NCI-H460 (cell line): ENCODE results near the gene SLC12A6. TPM values are rescaled to one million over a fixed set of nuclear protein-coding genes. Genes with fewer than 3 reads are reported as not detected.
A peak's percentile ranks its signal among the peaks of the same experiment; 100 is the strongest.

Experiments used
- DNase-seq: peaks from one replicate; pipeline ENCODE4 v3.0.0-alpha.2; 2016; ENCODE audit warnings: low read depth; ENCODE audit errors: extremely low read depth
- total RNA-seq: library from RNA; depleted of rRNA; stranded (reverse); fragments of >200 nt; shearing (Covaris generic); gene quantifications from 2 replicates; pipeline ENCODE4 v1.2.3, GENCODE V29; 2014

The SLC12A6 gene
- total RNA-seq, 1 experiment from 2014 or later = 6.5 TPM

DNA sequence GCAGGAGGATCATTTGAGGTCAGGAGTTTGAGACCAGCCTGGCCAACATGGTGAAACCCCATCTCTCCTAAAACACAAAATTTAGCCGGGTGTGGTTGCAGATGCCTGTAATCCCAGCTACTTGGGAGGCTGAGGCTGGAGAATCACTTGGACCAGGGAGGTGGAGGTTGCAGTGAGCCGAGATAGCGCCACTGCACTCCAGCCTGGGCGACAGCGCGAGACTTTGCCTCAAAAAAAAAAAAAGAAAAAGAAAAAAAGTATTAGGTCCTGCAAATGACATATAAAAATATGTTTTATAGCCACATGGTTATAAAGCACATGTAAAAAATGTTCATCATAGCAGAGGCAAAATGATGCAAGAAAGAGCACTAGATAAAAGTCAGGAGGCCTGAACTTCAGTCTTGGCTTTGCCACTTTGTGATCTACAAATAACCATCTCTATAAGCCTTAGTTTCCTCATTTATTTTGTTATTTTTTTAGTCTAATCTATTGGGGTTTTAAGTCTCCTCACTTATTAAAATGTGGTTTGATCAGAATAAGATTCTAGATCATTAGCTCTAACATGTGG, 4.9 kb downstream of the SLC12A6 start:
- DNase-seq = no peak

DNA sequence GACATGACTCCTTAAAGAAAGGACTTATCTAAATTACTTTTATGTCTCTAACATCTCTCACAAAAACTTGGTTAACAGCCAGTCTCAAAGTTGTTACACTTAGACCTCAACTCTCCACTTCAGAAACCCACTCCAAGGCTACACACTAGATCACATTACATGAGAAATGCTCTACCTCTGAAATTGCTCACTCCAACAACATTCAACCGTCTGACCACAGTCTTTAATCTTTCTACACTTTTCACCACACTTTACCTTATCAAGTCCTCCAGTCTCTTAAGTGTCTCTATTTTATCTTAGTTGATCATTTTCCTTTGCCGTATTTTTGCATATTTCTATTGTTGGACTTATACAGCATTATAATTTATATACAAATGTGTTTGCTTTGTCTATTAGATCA, 5.8 kb downstream of the SLC12A6 start:
- no peak for DNase-seq

DNA sequence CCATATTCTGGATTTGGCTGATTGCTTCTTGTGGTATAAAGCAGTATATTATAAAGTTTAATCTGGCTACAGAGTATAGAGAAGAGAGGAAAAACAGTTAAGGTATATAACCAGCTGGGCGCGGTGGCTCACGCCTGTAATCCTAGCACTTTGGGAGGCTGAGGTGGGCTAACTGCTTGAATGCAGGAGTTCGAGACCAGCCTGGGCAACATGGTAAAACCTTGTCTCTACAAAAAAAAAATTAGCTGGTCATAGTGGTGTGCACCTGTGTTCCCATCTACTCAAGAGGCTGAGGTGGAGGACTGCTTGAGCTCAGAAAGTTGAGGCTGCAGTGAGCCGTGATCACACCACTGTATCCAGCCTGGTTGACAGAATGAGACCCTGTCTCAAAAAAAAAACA, 7.3 kb downstream of the SLC12A6 start:
- no peak for DNase-seq

DNA sequence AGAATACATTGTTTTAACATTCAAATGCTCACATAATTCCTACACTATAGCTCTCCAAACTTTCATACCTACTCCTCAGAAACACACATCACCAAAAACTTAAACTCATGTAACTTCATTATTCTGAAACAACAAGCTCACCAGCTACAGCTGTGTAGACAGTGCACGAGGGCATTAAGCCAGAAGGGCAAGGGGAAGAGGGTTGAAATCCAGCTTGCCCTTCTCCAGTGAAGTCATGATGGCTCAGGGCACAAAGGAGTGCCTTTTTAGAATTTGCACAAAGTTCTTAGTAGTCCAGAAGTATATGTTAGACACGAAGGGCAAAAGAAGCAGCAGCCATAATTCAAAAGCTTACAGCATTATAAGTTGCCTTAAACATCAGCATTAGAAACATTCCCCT, 8.6 kb downstream of the SLC12A6 start:
- no peak for DNase-seq

DNA sequence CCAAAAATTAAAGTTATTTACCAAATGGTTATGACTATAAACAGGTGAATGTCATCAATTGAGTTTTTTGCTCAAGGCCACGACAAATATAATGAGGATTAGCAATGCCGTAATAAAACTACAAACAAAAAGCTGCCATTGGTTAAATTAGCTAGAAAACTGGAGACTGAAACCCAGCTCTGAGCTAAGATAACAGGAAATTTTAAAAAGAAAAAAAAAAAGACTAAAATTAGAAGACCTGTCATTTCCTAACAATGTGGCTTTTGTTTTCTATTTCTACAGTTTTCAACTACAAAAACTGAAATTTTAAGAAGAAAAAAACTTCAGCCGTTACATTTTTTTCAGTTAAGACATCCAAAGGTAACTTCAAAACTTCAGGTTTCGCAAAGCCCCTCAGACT, 9.7 kb downstream of the SLC12A6 start:
- DNase-seq = no peak

DNA sequence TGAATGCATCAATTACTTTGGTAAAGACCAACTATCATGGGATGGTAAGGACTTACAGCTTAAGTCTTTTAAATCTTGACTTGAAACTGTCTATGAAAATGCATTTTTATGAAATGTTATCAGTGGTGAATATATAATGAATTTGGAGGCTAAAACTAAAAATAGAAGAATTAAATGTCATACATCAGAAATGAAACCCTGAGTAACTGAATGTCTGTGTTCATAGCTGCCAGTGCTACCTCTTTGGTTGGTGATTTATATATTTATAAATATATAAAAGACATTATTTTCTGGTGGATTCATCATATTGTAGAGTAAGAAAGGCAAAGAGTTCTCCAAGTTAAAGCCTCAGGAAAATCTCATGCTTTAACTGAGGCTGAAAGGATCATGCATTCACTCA, 12.2 kb downstream of the SLC12A6 start:
- no peak for DNase-seq

DNA sequence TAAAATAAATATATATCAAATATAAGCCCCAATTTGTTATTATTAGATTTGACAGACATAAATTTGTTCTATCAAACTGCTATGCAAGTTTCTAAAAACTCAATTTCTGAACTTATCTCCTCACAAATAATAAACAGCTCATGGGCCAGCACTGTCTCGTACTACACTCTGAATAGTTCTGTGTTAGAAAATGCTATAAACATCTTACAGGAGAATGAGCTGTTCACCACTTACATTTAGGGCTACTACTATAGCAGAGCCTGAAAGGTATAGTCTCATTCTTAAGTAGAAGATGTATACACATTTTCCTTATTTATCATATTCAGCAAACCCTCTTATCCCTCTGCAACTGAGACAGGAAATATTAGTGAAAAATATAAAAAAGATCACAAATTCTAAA, 12.6 kb downstream of the SLC12A6 start:
- DNase-seq = no peak

DNA sequence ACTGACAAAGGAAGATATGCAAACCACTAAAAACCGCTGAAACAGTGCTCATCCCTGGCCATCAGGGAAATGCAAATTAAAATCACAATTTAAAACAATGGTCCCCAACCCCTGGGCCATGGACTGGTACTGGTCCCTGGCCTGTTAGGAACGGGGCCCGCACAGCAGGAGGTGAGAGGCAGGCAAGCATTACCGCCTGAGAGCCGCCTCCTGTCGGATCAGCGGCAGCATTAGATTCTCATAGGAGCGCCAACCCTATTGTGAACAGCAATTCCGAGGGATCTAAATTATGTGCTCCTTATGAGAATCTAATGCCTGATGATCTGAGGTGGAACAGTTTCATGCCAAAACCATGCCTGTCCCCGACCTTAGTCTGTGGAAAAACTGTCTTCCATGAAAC, 14.4 kb downstream of the SLC12A6 start:
- no peak for DNase-seq

DNA sequence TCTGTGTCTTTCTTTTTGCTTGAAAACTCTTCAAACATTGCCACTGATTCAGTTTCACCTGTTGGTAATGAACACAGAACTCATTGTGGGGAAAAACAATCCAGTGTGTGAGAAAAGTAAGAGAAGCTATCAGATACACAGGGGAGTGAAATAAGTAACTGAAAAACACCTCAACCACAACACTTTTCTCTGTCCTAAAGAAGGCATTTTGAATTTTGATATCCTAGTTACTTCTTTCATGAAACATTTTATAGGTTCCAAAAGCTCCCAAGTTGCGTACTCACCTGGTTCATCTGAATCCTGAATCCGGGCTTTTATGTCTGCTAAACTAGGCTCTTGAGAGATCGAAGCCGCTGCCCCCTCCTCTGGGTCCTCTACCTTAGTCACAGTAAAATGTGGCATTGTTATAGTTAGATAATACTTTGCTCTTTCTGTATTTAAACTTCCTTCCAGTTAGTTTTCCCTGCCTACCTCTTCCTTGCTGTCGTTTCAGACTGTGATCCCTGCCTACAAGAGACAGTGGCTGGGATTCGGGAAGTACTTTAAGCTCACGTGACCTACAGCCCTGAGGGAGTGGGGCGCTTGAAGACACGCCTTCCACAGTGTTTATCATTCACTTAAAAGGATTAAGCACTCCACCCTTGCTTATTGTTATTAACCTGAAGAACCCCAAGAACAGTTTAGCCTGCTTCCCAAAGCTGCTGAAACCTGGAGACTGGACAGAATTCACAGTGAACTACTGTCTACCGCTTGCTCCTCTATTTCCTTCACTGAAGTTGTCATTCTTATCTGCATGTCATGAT, 19.1 kb downstream of the SLC12A6 start:
- peak; percentile 48 for DNase-seq

DNA sequence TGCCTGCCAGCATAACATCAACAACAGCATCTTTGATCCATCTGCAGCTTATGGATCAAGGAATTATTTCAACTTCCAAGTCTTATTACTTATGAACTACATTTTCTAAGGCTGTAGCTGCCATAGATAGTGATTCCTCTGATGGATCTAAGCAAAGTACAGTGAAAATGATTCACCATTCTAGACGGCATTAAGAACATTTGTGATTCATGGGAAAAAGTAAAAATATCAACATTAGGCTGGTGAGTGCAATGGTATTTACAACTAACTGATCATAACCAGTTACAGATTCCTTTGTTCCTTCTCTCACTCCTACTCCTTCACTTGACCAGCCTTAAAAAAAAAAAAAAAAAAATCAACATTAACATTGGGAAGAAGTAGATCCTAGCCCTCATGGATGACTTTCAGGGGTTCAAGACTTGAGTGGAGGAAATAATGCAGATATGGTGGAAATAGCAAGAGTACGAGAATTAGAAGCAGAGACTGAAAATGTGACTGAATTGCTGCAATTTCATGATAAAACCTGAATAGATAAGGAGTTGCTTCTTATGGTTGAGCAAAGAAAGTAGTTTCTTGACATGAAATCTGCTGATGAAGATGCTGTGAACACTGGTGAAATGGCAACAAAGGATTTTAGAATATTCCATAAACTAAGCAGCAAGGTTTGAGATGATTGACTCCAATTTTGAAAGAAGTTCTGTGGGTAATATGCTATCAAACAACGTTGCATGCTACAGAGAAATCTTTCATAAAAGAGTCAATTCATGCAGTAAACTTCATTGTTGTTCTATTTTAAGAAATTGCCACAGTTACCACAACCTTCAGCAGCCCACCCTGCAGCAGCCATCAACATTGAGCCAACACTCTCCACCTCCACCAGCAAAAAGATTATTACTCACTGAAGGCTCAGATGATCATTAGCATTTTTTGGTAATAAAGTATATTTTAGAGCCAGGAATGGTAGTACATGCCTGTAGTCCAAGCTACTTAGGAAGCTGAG, 22.8 kb downstream of the SLC12A6 start:
- DNase-seq = no peak

DNA sequence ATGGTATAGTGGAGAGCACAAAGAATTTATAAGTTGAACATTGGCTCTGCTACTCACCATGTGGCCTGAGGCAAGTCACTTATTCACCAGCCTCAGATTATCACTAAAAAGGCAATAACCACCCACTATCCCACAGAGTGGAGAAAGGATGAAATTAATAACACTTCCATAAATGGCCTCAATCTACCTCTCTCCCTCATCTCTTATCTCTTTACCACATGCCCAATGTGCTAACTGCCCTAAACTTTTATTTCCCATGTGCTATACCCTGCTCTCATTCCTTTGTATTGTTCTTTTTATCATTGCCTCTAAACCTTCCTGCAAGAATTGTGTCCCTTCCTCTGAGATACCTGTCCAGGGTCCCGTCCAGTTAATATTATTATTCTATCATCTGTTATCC, 26.0 kb downstream of the SLC12A6 start:
- no peak for DNase-seq

DNA sequence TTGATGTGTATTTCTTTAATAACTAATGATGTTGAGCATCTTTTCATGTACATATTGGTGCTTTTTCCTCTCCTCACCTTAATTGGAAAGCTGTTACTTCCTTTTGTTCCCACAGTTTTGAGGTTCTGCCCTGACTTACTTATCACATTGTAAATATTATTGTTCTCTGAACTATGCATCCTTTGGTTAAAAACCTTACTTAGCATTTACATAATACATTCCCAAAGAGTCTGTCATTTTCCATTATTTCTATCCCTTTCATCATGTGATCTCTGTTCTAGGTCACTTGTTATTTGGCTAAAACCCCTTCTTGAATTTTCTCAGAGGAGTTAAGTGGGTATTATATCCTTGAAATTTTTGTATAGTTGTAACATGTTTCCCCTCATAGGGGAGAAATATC, 33.0 kb downstream of the SLC12A6 start:
- DNase-seq = peak; percentile 38

DNA sequence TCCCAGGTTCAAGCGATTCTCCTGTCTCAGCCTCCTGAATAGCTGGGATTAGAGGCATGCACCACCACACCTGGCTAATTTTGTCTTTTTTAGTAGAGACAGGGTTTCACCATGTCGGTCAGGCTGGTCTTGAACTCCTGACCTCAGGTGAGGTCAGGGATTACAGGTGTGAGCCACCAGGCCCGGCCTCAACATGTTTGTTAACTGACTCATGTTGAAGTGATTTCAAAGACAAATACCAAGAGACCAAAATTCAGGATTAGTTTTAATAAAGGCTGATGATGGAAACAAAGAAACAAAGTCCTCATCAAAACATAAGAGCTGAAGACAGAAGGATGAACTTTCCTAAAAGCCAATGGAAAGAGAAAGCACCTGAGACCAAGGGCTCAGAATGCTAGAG, 36.5 kb downstream of the SLC12A6 start:
- DNase-seq = no peak

DNA sequence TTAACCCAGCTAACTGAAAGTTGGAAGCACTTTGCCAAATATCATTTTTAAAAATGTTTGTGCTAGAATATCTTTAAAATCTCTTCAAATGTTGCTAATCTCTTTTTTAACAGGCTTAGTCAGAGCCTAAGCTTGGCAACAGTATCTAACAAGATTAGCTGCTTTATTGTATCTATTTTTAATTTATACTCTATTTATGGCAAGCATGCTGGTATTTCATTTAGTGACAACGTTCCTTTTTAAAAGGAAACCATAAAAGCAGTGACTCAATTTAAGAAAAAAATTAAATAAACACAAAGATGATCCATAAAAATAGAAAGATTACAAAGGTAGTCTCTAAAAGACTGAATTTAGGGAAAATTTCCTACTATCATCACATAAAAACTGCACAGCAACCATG, 40.5 kb downstream of the SLC12A6 start:
- no peak for DNase-seq

DNA sequence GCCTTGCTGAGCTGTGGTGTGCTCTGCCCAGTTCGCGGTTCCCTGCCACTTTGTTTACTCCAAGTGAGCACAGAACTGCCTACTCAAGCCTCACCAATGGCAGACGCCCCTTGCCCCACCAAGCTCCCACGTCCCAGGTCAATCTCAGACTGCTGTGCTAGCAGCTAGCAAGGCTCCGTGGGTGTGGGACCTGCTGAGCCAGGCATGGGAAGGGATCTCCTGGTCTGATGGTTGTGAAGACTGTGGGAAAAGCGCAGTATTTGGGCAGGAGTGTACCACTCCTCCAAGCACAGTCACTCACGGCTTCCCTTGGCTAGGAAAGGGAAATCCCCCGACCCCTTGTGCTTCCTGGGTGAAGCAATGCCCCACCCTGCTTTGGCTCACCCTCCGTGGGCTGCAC, 45.0 kb downstream of the SLC12A6 start:
- DNase-seq = no peak

DNA sequence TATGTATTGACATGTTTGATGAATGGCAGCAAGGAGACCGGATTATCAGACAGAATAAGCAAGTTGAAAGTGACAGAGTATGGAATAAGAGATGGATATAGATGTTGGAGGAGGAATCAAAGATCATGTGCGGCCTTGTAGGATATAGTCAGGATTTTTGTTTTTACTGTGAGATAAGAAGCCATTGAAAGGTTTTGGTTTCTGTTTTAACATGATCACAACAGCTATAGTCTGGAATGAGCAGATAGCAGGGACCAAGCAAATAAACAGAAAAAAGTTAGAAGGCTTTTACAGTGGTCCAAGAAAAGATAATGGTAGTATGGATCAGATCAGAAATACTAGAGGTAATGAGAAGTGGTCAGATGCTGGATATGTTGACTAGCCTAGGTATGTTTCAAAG, 52.6 kb downstream of the SLC12A6 start:
- no peak for DNase-seq

DNA sequence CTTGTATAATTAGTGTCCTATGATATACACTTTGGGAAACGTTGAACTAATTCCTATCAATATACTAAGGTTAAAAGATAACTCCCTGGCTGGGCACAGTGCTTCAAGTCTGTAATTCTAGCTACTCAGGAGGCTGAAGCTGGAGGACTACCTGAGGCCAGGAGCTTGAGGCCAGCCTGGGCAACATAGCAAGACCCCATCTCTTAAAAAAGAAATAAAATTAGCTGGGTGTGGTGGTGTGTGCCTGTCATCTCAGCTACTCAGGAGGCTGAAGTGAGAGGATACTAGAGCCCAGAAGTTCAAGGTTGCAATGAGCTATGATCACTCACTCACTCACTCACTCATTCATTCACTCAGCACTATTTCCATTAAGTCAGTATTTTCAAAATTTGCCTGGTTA, 55.2 kb downstream of the SLC12A6 start:
- no peak for DNase-seq

DNA sequence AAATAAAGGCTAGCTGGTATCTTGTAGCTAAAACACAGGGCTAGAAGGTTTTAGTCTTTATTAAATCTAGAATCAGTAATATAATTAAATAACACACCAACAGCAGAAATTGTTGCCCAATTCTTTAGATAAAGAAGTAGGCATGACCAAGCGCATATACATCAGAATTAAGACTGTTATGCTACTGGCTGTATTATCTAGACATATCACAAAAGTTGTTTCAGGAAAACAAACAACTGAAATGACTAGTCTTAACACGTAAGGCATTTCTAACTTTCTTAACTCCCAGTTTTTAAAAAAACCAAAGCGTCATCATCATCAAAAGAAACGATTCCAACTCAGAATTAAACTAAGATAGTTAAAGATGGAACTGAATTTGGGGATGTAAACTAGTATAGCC, 57.4 kb downstream of the SLC12A6 start:
- no peak for DNase-seq

DNA sequence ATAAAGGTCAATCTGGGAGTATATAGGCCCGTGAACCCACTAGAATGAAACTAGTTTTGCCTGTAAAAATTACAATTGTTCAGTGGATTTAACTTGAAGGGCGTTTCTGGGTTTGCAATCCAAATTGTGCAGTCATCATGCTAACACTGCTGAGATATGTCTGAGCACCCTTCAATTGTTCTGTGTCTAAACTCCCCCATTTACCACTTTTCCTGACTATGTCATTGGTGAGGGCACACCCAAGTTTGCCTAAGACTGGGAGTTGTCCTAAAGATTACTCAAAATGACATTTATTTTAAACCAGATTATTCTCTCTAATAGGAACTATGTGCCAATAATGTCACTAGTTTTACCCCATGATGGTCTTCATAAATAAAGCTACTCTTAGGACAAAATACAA, 58.2 kb downstream of the SLC12A6 start:
- DNase-seq = no peak

DNA sequence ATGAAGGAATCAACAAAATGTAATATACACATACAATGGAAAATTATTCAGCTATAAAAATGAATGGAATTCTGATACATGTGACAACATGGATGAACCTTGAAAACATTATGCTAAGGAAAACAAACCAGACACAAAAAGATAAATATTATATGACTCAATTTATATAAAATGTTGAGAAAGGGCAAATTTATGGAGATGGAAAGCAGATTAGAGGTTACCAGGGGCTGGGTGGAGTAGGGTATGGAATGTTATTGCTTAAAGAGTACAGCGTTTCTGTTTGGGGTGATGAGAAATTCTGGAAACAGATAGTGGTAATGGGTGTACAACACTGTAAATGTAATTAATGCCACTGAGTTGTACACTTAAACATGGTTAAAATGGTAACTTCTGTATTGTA, 61.9 kb downstream of the SLC12A6 start:
- DNase-seq = no peak

DNA sequence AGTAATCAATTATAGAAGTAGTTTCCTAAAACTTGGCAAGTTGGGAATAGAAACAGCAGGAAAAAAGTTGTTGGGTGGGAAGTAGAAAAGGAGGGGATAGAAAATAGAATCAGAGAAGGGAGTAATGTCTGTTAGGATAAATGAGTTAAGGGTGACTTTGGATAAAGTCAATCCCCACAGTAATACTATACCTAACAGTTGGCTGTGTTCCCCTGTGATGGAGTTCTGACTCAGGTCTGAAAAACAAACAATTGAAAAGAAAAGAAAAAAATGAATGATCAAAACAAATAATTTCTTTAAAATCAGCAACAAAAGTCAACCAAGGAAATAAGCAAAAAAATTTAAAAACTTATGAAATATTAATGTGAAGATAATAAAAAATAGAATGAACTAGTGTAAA, 62.4 kb downstream of the SLC12A6 start:
- no peak for DNase-seq

DNA sequence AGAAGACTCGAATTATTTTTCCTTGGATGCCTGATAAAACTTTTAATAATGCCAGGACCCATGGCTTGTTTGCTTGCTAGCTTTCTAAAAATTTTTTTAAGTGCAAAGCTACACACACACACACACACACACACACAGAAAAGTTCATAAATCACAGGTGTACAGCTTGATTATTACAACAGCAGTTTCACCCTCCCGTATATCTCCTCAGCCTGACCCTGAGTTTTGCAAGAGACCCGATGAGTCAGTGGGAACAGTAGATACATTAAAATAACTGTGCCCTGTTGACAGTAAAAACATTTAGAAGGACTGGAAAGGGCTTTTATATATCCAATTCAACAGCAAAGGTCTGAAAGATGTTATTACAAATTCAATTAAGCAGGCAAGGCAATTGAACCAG, 66.1 kb downstream of the SLC12A6 start:
- DNase-seq = no peak
